ACHN (cell line): ENCODE measurements around the gene C22orf39.
"Not testable (repeated sequence)": the region's sequence is repeated elsewhere in the genome, so short reads cannot be mapped to it uniquely, and the experiment has no call there.

Source experiments
- DNase-seq: peaks from one replicate; pipeline ENCODE4 v3.0.0-alpha.2; 2015
- in situ Hi-C: cut with HindIII; loops from 2 replicates; pipeline ENCODE4 v1.10.0; 2017; ENCODE audit warnings: low sequenced_read_pairs, low pct_ligation_motif_present, low pct_unique_long_range_greater_than_20kb

The C22orf39 gene

GRCh38 chr22:19438298-19438697 is 9.2 kb downstream of the C22orf39 start:
- in situ Hi-C loops = no loop called here
- DNase-seq = no peak

DNA sequence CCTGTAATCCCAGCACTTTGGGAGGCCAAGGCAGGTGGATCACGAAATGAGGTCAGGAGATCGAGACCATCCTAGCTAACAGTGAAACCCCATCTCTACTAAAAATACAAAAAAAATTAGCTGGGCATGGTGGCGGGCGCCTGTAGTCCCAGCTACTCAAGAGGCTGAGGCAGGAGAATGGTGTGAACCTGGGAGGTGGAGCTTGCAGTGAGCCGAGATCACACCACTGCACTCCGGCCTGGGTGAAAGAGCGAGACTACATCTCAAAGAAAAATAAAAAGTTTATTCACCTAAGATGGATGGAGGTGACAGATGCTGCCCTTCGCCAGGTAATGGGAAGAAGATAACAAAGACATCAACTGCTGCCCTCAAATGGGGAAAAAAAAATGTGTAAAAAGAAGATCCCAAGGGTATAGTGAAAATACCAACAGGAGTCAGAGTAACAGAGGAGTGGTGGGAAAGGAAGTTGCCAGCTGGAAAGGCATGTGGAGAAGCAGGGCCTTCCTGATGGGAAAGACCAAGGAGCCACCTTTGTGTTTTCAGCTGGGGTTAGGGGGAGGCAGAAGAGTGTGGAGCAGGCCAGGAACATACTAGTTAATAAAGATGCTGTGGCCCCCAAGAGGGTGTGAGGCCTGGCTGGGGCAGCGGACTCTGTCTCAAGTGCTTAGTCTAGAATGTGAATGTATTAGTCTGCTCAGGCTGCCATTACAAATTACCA is 10.9 kb downstream of the C22orf39 start:
- in situ Hi-C loops, DNase-seq: not testable (repeated sequence)

DNA sequence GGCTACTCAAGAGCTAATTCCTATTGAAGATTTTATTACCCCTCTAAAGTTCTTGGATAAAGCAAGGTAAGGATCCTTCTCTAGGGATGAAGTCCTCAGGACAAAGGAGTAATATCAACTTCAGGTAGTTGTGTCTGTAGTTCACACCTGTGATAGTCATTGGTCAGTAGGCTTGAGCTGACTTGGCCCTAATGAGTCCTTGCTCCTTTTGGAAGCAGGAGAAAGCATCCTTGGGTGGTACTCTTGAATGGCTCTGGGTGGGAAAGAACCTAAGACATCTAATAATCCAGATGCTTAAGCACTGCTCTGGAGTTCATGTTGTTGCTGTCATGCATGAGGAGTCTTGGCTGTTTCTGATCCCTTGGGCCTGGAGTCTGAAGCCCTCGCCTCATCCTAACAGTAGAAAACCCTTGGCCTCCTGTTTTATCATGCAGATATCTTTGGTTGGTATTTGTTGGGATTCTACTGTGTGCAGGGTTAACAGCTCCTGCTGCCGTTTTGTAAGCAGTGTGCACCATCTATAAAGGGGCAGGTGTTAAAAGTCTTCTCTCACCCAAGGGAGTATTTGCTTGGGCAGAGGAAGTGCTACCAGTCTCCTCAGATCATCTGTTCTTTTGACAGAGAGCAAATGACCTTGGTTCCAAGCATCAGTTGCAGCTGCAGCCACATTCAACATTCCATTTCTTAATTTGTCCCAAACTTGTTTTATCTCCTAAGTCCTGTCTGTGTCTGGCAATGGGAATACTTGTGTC is 12.5 kb downstream of the C22orf39 start:
- DNase-seq = no peak
- in situ Hi-C loops = no loop called here

- in situ Hi-C loops = no loop called here
- DNase-seq = peak; percentile 26
Observed at GRCh38 chr22:19434401-19434800, 13.1 kb downstream of the C22orf39 start.

GRCh38 chr22:19432133-19432851 is 15.2 kb downstream of the C22orf39 start, which contains the start of gene MRPL40:
MRPL40 (plus strand) TSS chr22:19432545; CDS start chr22:19432555, 10 bp downstream.
- DNase-seq = peak; percentile 87
- in situ Hi-C loops = no loop called here

DNA sequence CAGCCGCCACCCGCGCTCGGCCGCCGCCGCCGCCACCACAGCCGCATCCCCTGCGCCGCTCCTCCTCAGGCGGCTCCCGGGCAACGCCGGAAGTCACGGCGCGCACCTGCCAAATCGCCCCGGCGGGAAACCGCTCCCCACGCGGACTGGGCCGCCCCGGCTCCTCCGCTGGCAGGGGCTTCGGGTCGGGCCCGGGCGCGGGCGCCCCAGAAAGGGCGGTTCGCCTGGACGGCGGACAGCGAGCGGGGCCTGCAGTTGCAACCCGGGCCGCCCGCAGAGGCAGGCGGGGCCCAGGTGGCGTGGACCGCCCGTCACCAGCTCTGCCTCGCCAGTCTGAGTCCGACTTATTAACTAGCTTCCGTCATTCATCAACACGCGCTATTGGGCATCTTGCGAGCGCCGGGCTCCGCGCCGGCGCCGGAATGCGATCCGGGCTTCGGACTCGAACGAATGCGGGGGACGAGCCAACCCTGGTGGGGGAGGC is 15.8 kb downstream of the C22orf39 start, which contains the start of gene HIRA:
Gene HIRA, minus strand, starts transcription at position 85 of the 484 bp plus-strand sequence. CDS start 257 bp downstream, outside the sequence.
- in situ Hi-C loops = no loop called here
- peak; percentile 75 for DNase-seq

DNA sequence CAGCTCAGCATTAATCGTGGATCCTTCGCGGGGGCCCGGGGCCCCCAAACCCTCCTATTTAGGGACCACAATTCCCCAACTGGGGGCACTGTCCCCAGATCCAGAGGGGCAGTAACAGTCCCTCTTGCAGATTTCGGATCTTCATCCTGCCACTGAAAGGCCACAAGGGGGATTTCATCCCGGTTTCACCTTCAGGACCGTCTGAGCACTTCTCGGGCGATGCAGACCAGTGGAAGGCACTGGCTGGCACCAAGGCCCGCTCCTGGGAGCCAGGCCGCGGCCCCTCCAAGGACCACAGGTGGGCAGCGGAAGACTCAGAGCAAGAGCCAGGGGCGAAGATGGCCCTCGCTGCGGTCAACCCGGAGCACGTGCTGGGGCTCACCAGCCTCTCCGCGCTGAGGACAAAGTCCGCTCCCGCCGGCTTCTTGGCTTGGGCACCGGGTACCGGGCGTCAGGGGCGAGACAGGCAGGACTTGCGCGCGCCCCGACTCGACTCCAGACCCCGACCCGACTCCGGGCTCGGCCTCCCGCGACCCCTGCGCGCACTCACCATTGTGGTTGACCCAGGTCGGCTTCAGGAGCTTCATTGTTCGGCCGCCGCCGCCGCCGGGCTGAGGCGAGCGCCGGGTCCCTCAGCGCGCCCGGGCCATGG is 16.5 kb downstream of the C22orf39 start:
- peak; percentile 41 for DNase-seq
- in situ Hi-C loops = no loop called here

- DNase-seq = peak; percentile 23
- in situ Hi-C loops = no loop called here
Observed at GRCh38 chr22:19429950-19430889, 17.3 kb downstream of the C22orf39 start.

DNA sequence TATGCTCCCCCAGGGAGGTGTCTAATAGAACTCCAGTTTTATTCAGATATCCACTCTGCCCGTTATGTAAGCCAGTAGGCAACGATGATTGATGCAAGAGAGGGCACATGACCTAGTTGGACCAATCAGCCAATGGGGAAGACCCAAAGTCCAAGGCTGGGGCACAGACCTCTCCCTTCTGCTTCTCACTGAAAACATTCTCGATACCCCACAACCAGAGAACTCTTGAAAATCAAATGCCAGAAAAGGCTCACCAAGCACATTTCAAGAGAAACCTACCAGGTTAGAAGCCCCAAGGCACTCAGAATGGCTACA is 23.4 kb downstream of the C22orf39 start:
- DNase-seq = no peak
- in situ Hi-C loops = no loop called here

DNA sequence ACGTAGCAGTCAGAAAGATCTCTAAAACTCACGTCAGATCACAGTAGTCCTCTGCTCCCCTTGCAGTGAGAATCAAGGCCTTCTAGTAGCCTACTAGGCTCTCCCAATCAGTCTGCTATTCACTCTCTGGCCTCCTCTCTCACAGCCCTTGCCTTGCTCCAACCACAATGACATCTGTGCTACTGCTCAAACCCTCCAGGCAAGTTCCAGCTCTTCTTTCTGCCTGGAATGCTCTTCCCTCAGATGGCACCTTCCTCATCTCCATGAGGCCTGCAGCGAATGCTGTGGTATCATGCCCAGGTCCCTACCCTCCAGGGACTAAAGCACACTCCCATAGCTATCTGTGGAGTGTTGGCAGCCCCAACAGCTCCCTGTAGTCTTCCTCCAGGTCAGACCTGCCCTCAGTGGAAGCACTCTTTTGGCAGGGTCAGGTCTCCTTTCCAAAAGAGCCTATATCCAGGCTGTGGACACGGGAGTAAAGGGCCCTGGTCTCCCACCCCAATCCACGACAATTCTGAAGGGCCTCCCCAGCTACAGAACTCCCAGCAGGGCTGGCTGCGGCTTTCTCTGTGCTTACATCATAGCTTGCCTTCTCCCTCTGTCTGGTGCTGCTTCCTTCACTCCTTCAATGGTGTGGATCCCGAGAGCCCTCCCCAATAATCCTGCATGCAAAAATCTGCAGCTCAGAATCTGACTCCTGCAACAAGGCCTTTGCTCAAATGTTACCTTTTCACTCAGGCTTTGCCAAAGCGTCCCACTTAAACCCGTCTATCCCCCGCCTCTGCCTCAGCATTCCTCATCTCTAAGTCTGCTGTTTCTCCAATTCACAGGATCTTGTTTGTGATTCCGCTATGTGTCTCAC is 24.8 kb downstream of the C22orf39 start:
- no peak for DNase-seq
- in situ Hi-C loops = no loop called here

DNA sequence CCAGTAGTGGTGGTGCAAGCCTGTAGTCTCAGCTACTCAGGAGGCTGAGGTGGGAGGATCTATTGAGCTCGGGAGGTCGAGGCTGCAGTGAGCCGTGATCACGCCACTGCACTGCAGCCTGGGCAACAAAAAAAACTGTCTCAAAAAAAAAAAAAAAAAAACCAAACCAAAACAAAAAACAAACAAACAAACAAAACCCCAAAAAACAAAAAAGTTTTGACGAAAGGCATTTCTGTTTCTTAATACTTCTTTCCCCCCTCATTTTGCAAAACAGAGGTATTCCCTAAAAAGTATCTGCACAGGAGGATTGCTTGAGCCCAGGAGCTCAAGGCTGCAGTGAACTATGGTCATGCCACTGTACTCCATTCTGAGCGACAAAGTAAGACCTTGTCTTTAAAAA is 27.2 kb downstream of the C22orf39 start:
- in situ Hi-C loops = no loop called here
- no peak for DNase-seq

- DNase-seq = no peak
Observed at GRCh38 chr22:19419464-19420178, 27.9 kb downstream of the C22orf39 start.

DNA sequence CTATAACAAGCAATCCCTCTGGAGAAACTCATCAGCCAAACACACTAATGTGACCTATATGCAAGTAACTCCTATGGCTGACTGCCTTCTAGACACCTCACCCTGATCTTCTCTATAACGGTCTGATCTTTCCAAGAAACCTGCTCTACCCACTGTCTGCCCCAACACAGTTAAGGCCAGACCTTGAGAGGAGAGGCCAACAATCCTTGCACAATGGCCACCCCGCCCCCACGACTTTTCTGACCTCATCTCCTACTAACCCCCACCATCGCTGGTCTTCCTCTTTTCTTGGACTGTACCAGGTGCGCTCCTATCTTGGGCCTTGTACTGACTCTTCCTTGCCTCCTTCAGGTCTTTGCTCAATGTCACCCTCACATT is 28.4 kb downstream of the C22orf39 start:
- no peak for DNase-seq
- in situ Hi-C loops = no loop called here

More at GRCh38 chr22:19419464-19420178, 27.9 kb downstream of the C22orf39 start:
- in situ Hi-C loops = no loop called here

DNA sequence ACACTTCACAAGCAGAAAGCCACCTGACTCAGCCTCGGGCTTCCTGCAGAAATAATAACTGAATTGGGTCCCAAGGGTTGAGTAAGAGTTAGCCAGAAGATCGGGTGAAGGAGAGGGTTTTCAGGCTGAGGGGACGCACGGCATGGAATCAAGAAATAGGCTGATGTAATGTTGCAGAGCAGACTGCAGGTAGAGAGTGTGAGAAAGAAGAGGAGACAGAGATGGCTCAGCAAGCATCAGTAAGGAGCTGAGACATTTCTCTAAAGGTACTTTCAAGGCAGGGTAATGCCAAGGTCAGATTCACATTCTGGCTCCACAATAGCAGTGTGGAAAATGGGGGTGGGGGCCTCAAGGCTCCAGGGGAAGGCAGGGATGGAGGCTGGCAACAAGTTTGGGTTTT is 34.6 kb downstream of the C22orf39 start:
- no peak for DNase-seq
- in situ Hi-C loops = no loop called here

DNA sequence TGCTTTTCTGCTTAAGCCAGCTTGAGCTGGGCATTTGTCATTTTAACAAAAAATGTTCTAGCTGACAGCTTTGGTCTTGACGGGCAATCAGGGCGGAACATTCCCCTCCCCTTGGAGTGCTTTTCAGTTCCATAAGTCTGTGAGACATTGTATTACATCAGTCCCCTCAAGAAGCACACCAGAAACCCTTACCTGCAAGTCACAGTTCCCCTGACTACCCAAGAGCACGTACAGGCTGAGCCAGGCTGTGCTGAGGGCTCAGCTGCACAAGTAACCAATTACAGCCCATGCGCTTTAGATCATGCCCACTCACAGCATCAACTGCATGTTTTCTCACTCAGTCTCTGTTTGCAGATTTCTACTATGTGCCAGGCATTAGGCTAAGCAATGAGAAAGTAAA is 35.0 kb downstream of the C22orf39 start:
- in situ Hi-C loops = no loop called here
- no peak for DNase-seq

DNA sequence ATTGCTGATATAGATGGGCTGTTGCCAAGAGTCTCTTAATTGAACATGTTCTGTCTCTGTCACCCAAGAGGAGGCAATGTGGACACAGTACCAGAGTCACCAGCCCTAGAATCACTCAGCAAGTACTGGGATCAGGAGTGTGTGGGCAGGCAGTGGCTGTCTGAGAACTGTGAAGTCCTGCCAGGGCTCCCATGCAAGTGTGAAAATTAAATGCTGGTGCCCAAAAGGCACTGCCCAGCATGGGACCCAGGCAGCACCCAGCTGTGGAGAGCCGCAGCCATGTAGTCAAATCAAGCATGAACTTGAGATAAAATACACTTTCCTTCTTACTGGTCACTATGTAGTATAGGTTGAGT is 35.8 kb downstream of the C22orf39 start:
- in situ Hi-C loops = no loop called here
- no peak for DNase-seq
